ENCODE measurements around the gene LRPPRC. TPM values are rescaled to one million over a fixed set of nuclear protein-coding genes. Genes with fewer than 3 reads are reported as not detected.
A peak's percentile ranks its signal among the peaks of the same experiment; 100 is the strongest.
"Not testable (repeated sequence)": the region's sequence is repeated elsewhere in the genome, so short reads cannot be mapped to it uniquely, and the experiment has no call there.

LRPPRC gene
- total RNA-seq, 1 donor from 2014 or later, result 38.4 TPM

GRCh38 chr2:43925431-43925830, 70.4 kb downstream of the LRPPRC start:
- DNase-seq (ENCODE audit: low spot score) (no peak), ATAC-seq (no peak)

- no peak for ATAC-seq
- DNase-seq (ENCODE audit: low spot score), result no peak
Observed at GRCh38 chr2:43924463-43924862, 71.3 kb downstream of the LRPPRC start.

- not testable (repeated sequence) for ATAC-seq; DNase-seq (ENCODE audit: low spot score)
Observed at GRCh38 chr2:43911136-43911790, 84.5 kb downstream of the LRPPRC start.

- ATAC-seq, result peak; percentile 81
- no peak for DNase-seq (ENCODE audit: low spot score)
Observed at GRCh38 chr2:43906448-43907109, 89.2 kb downstream of the LRPPRC start.

- ATAC-seq (no peak), DNase-seq (ENCODE audit: low spot score) (no peak)
Observed at GRCh38 chr2:43905871-43906270, 89.9 kb downstream of the LRPPRC start.

GRCh38 chr2:43905371-43905803, 90.4 kb downstream of the LRPPRC start:
- DNase-seq (ENCODE audit: low spot score) (no peak), ATAC-seq (no peak)

GRCh38 chr2:43899589-43899988, 96.2 kb downstream of the LRPPRC start:
- no peak for ATAC-seq
- DNase-seq (ENCODE audit: low spot score), result no peak

GRCh38 chr2:43898838-43899346, 96.9 kb downstream of the LRPPRC start:
- DNase-seq (ENCODE audit: low spot score), result no peak

GRCh38 chr2:43898134-43898837, 97.5 kb downstream of the LRPPRC start:
- no peak for DNase-seq (ENCODE audit: low spot score)
- peak; percentile 97 for ATAC-seq

More at GRCh38 chr2:43898838-43899346, 96.9 kb downstream of the LRPPRC start:
- peak; percentile 16 for ATAC-seq

- DNase-seq (ENCODE audit: low spot score), result no peak
- ATAC-seq, result no peak
Observed at GRCh38 chr2:43897492-43897891, 98.3 kb downstream of the LRPPRC start.

- ATAC-seq (no peak), DNase-seq (ENCODE audit: low spot score) (no peak)
Observed at GRCh38 chr2:43896906-43897305, 98.9 kb downstream of the LRPPRC start.

- DNase-seq (ENCODE audit: low spot score) (no peak), ATAC-seq (no peak)
Observed at GRCh38 chr2:43894743-43895142, 101.0 kb downstream of the LRPPRC start.

- no peak for ATAC-seq
- no peak for DNase-seq (ENCODE audit: low spot score)
Observed at GRCh38 chr2:43890855-43891254, 104.9 kb downstream of the LRPPRC start.

- DNase-seq (ENCODE audit: low spot score) (no peak), ATAC-seq (no peak)
Observed at GRCh38 chr2:43889416-43889815, 106.4 kb downstream of the LRPPRC start.

- peak; percentile 6 for ATAC-seq
Observed at GRCh38 chr2:43887176-43887575, 108.6 kb downstream of the LRPPRC start.

GRCh38 chr2:43885132-43885632, 110.6 kb downstream of the LRPPRC start:
- no peak for DNase-seq (ENCODE audit: low spot score)
- ATAC-seq, result no peak

More at GRCh38 chr2:43887176-43887575, 108.6 kb downstream of the LRPPRC start:
- no peak for DNase-seq (ENCODE audit: low spot score)

- DNase-seq (ENCODE audit: low spot score) (no peak), ATAC-seq (no peak)
Observed at GRCh38 chr2:43884689-43885088, 111.1 kb downstream of the LRPPRC start.

GRCh38 chr2:43882312-43882711, 113.5 kb downstream of the LRPPRC start:
- ATAC-seq (no peak), DNase-seq (ENCODE audit: low spot score) (no peak)

- peak; percentile 6 for ATAC-seq
- peak; percentile 41 for DNase-seq (ENCODE audit: low spot score)
Observed at GRCh38 chr2:43880952-43881351, 114.8 kb downstream of the LRPPRC start.

- DNase-seq (ENCODE audit: low spot score) (no peak), ATAC-seq (no peak)
Observed at GRCh38 chr2:43880471-43880870, 115.3 kb downstream of the LRPPRC start.

GRCh38 chr2:43879261-43879660, 116.5 kb downstream of the LRPPRC start:
- DNase-seq (ENCODE audit: low spot score) (peak; percentile 41), ATAC-seq (no peak)
